Fibroblast of skin of abdomen (primary cell): ENCODE measurements around the gene MMP10. TPM values are rescaled to one million over a fixed set of nuclear protein-coding genes. Genes with fewer than 3 reads are reported as not detected.

ENCODE experiments used
- DNase-seq: peaks from one replicate; pipeline ENCODE4 v3.0.0-alpha.2; 2013
- polyA plus RNA-seq, 2 experiments: library from polyadenylated mRNA; unstranded; fragments of 120-200 nt; gene quantifications; one replicate each; pipeline ENCODE4 v1.2.1, GENCODE V29; 2013; ENCODE audit not compliant: insufficient read length in 2 of 2

The MMP10 gene
- 1.3 TPM for polyA plus RNA-seq (2013, experiment 1 of 2; ENCODE audit: insufficient read length)
- 2.4 TPM for polyA plus RNA-seq (2013, experiment 2 of 2; ENCODE audit: insufficient read length)

- DNase-seq, result peak; percentile 76
Measured at GRCh38 chr11:102780491-102780918, at the start of gene MMP10. Gene MMP10 (minus strand): TSS chr11:102780628. CDS start chr11:102780591, 37 bp downstream.

DNA sequence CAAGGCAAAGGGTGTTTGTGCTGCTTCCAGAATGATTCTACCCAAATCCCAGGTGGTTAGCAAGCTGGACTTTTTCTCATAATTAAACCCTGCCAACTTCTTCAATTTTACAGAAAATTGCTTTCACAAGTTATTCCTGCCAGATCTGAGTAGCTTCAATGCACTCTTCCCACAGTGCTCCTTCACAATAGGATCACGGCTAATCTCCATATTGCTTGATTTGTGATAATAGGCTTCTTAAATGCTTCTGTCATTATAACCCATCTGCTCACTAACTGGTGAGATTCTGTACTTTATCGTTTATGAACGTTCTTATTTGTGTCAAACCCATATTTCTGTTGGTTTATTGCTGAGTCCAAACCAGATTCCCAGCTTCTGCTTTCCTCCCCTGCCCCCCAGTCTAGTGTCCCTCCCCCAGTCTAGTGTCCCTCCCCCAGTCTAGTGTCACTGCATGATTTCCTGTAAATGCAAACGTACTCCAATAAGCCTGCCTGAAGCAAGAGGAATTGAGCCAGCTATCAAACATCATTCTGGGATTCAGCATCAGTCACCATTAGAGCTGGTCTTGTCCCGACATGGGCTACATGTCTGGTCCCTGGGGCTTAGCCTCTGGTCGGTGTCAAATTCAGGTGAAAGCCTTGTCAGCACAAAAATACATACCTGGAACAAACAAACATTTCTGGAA is 49.0 kb upstream of the MMP10 start:
- no peak for DNase-seq

GRCh38 chr11:102824556-102824955 is 44.1 kb upstream of the MMP10 start:
- DNase-seq, result peak; percentile 31

DNA sequence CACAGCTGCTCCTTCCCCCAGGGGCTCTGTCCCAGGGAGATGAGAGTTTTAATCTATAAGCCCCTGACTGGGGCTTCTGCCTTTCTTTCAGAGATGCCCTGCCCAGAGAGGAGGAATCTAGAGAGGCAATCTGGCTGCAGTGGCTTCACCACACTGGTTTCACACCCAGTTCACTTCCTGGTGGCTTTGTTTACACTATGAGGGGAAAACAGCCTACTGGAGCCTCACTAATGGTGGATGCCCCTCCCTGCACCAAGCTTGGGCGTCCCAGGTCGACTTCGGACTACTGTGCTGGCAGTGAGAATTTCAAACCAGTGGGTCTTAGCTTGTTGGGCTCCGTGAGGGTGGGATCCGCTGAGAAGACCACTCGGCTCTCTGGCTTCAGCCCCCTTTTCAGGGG is 39.1 kb upstream of the MMP10 start:
- DNase-seq, result no peak

- DNase-seq, result no peak
Measured at GRCh38 chr11:102813484-102813883, 33.1 kb upstream of the MMP10 start.

DNA sequence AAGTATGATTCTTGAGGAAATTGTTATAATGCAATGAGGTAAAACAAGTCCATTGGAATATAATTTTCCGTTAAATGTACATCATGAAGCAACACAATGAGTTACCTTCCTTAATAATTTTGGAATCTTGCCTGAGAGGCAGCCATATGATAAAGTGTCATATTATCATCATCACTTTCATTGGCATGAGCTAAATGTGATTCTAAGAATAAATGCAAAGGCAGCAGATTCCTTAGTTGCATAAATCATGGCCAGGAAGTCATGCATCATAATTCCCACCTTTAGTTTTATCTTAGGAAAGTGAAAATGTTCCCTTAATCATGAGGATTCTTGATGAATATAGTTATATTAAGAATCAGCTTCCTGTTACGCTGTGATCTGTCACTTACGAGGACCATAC is 31.8 kb upstream of the MMP10 start:
- DNase-seq, result no peak

DNA sequence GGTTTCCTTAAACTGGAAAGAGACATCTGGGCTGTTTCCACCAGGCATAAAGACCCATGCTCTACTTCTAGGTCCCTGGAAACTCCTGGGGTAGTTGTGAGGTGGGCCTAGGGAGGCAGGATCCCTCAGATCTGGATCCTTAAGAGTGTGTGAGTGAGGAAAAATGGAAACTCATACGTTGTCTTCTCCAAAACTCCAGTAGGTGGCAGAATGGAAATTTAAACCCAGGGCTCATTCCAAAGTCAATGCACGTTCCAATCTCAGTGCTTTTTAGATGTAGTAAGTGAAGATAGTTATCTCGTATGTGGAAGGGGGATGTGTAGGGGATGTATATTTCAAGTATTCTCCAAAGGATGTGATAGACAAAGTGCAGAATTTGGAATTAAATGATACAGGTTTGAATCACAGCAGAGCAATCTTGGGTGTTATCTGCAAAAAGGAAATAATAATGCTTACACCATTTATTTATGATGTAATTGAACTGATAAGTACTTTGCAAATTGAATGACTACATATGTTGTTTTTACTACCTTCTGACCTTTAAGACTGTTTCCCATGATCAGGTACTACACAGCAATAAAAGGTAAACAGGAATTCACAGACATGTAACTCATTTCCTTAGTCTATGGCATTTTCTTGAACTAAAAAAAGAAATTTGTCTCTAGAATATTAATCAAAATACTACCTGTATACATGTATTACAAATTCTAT is 30.7 kb upstream of the MMP10 start:
- DNase-seq, result peak; percentile 53

DNA sequence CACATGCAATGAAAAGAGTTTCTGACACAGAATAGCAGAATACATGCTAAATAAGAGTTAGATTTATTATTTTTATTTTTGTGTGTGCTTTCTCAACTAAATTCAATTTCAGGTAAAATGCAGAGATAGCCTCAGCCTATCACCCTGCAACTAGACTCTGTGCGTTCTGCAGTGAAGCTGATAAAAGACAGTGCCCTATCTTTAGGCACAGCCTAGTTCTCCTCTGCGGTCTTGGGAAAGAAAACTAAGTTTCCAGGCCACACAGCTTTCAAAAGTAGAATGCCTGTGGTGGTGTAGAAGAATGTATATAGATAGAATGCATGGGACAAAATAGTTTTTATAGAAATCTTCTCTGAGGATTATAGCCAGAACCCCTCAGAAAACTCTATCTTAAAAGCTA is 29.5 kb upstream of the MMP10 start:
- no peak for DNase-seq

GRCh38 chr11:102807921-102808320 is 27.5 kb upstream of the MMP10 start:
- DNase-seq, result no peak

DNA sequence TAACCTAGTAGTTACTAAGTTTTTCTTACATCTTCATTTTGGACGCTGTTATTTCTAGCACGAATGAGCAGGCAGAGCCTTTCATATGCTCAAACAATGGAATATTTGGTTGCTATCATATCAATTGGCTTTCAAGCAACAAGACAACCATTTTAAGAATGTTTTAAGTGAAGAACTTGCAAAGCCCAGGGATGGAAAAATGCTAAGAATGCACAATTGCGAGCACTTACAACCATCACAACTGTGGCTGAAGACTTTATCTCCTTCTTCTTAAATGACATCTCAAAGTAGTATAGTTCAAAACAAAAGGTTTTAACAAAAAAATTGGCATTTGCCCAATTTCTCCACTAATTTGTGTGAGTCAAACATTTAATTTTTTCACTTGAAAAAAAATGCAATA is 25.9 kb upstream of the MMP10 start:
- DNase-seq, result peak; percentile 78

DNA sequence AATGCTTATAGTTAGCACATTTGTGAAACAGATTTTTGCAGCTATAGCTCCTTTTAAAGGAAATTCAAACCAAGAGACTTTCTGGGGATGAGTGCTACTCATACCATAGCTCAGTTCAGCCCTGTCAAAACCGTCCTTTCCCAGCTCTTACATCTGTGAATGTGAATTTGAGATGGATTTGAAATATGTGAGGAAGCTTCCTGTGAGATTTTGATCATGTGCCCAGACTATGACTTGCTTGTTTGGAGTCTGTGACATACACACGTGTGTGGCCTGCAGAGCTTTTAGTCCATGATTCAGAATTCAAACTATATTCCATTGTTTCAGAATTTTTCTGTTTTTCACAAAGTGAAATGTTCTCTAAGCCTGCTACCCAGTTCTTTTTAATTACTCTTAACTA is 21.9 kb upstream of the MMP10 start:
- DNase-seq, result peak; percentile 98

- no peak for DNase-seq
Measured at GRCh38 chr11:102800767-102801166, 20.3 kb upstream of the MMP10 start.

GRCh38 chr11:102799681-102800340 is 19.4 kb upstream of the MMP10 start:
- DNase-seq, result no peak

DNA sequence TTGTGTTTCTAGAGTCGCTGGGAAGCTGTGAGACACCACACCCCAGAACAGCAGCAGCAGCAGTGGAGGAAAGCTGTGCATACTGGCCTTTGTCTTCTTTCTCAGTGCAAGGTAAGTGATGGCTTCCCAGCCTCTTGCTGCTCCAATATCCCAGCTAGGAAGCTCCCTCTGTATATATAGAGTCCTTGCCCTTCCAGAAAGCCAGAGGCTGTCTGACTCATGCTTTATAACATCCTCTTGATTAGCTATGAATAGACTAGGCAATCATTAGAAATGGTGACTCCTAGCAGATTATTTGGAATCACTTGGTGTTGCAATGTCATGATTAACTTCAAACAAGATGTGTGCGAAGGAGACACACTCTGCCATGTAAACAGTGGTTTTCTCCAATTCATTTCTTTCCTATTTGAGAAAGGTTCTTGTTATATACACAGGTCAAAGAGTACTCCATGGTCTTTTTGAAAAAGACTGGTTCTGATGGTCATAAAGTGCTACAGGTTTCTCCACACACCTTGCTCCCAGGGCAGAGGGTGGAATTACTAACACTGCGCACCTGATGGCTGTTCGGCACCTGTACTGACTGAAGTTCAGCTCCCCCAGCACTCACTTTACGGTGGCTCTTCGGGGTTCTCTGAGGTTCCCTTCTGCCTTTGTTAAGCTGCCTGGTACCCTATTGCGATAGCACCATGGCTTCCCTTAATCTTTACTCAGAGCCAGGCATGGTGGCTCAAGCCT is 17.8 kb upstream of the MMP10 start, which contains the start of gene MMP1:
Gene MMP1, minus strand, starts transcription at position 149 of the 735 bp plus-strand sequence. Its CDS starts 68 bp downstream, at position 81.
- DNase-seq, result peak; percentile 87

DNA sequence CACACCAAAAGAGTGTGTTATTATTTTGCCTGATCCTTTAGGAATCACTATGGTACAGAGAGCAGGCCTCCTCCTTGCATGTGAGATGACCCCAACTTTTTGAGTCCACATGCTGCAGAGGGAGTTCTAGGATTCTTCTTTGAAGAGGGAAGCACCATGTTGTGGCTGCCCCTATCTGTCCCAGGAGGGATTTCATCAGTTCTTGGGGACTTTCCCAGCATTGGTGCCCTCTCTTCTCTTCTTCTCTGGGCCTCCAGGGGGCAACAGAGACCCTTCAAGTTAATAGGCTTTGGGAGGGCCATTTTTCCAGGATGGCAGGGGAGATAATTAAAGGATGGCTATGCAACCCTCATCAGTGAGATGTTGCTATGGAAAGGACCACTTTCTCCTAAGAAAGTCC is 14.0 kb upstream of the MMP10 start:
- no peak for DNase-seq

DNA sequence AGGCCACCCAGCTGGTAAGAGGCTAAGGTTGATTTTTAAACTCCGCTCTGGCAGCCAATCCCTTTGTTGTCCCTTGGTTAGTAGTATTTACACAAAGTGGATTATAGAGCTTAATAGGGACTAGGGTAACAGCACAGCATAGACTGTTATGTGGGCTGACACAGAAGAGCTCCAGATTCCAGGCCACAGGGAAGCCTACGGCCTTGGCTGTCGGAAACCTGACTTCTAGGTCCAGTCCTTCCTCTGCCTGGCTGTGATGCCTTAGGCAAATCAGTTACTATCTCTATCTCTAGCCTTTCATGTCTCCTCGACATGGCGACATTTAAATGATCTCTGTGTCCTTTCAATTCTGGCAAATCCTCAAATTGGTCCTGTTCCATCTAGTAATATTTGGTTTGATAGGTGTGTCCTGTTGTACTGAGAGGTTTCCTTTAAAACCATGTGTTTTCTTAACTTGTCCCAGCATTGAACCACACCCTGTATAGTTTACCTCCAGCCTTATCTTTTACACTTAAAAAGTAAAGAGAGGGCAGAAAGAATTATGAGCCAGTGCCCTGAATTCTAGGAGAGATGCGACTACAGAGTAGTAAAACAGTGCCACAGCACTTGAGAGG is 13.4 kb upstream of the MMP10 start:
- DNase-seq, result no peak

GRCh38 chr11:102792604-102793003 is 12.2 kb upstream of the MMP10 start:
- no peak for DNase-seq

- DNase-seq, result no peak
Measured at GRCh38 chr11:102791271-102792036, 11.0 kb upstream of the MMP10 start.

GRCh38 chr11:102788334-102788995 is 8.0 kb upstream of the MMP10 start:
- no peak for DNase-seq

DNA sequence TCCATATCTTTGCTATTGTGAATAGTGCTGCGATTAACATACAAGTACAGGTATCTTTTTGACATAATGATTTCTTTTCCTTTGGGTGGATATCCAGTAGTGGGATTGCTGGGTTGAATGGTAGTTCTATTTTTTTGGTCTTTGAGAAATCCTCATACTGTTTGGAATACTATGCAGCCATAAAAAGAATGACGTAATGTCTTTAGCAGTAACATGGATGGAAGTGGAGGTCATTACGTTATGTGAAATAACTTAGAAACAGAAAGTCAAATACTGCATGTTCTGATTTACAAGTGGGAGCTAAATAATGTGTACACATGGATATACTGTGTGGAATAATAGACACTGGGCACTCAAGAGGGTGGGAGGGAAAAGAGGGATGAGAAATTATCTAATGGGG is 4.0 kb upstream of the MMP10 start:
- DNase-seq, result no peak

- no peak for DNase-seq
Measured at GRCh38 chr11:102783720-102784119, 3.3 kb upstream of the MMP10 start.
